ENCODE data around the gene SPRTN. TPM values are rescaled to one million over a fixed set of nuclear protein-coding genes. Genes with fewer than 3 reads are reported as not detected.
A peak's percentile ranks its signal among the peaks of the same experiment; 100 is the strongest.

Gene SPRTN
- total RNA-seq, 1 donor from 2014 or later, result 13.5 TPM

GRCh38 chr1:231334952-231335351, 3.1 kb upstream of the SPRTN start:
- no peaks in the 10 kb centered on the region for H3K9me3 Mint-ChIP-seq (ENCODE audit: unreplicated experiment)
- H3K4me1 Mint-ChIP-seq (ENCODE audit: unreplicated experiment), result peaks cover 56% of the 10 kb centered on the region
- no peak for TF ChIP-seq CTCF (IDR thresholded peaks at IDR 0.05)
- peak overlapping the region; percentile 60 for H3K4me3 Mint-ChIP-seq (ENCODE audit: unreplicated experiment)
- H3K36me3 Mint-ChIP-seq (ENCODE audit: unreplicated experiment), result peaks cover 11% of the 10 kb centered on the region
- no peak overlapping the region for H3K27ac Mint-ChIP-seq (ENCODE audit: unreplicated experiment)
- DNase-seq (ENCODE audit: extremely low spot score, unreplicated experiment), result no peak
- no peaks in the 10 kb centered on the region for H3K27me3 Mint-ChIP-seq (ENCODE audit: unreplicated experiment)

- peak overlapping the region; percentile 44 for H3K27ac Mint-ChIP-seq (ENCODE audit: unreplicated experiment)
- H3K4me1 Mint-ChIP-seq (ENCODE audit: unreplicated experiment), result peaks cover 59% of the 10 kb centered on the region
- peak overlapping the region; percentile 100 for H3K4me3 Mint-ChIP-seq (ENCODE audit: unreplicated experiment)
- H3K9me3 Mint-ChIP-seq (ENCODE audit: unreplicated experiment), result no peaks in the 10 kb centered on the region
- DNase-seq (ENCODE audit: extremely low spot score, unreplicated experiment), result no peak
- H3K27me3 Mint-ChIP-seq (ENCODE audit: unreplicated experiment), result no peaks in the 10 kb centered on the region
- TF ChIP-seq CTCF (IDR thresholded peaks at IDR 0.05), result no peak
- peaks cover 17% of the 10 kb centered on the region for H3K36me3 Mint-ChIP-seq (ENCODE audit: unreplicated experiment)
Observed at GRCh38 chr1:231335663-231336602, 2.2 kb upstream of the SPRTN start.

- Mint-ChIP-seq H3K36me3 (ENCODE audit: unreplicated experiment) (peaks cover 19% of the 10 kb centered on the region), H3K4me3 (ENCODE audit: unreplicated experiment) (peak overlapping the region; percentile 100), H3K9me3 (ENCODE audit: unreplicated experiment) (no peaks in the 10 kb centered on the region), H3K27ac (ENCODE audit: unreplicated experiment) (peak overlapping the region; percentile 99), H3K4me1 (ENCODE audit: unreplicated experiment) (peaks cover 59% of the 10 kb centered on the region), H3K27me3 (ENCODE audit: unreplicated experiment) (no peaks in the 10 kb centered on the region)
- no peak for TF ChIP-seq CTCF (IDR thresholded peaks at IDR 0.05)
- no peak for DNase-seq (ENCODE audit: extremely low spot score, unreplicated experiment)
Observed at GRCh38 chr1:231337043-231337471, 1.0 kb upstream of the SPRTN start.

- peak within 1 kb of the TSS; percentile 100 for H3K4me3 Mint-ChIP-seq (ENCODE audit: unreplicated experiment)
- H3K27me3 Mint-ChIP-seq (ENCODE audit: unreplicated experiment), result no peaks in the 10 kb centered on the region
- peak; percentile 100 for DNase-seq (ENCODE audit: extremely low spot score, unreplicated experiment)
- peak within 1 kb of the TSS; percentile 99 for H3K27ac Mint-ChIP-seq (ENCODE audit: unreplicated experiment)
- peaks cover 56% of the 10 kb centered on the region for H3K4me1 Mint-ChIP-seq (ENCODE audit: unreplicated experiment)
- TF ChIP-seq CTCF (IDR thresholded peaks at IDR 0.05), result no peak
- peaks cover 19% of the 10 kb centered on the region for H3K36me3 Mint-ChIP-seq (ENCODE audit: unreplicated experiment)
- H3K9me3 Mint-ChIP-seq (ENCODE audit: unreplicated experiment), result no peaks in the 10 kb centered on the region
Observed at GRCh38 chr1:231337472-231338269, 422 bp upstream of the SPRTN start, which contains the start of gene EXOC8. EXOC8 (minus strand) TSS chr1:231337852; CDS start chr1:231337745, 107 bp downstream.

All from osteocyte (in vitro differentiated cells).